Measurements from ENCODE around the gene ZNF609.
"Not testable (repeated sequence)": the region's sequence is repeated elsewhere in the genome, so short reads cannot be mapped to it uniquely, and the experiment has no call there.

ZNF609 gene

GRCh38 chr15:64630396-64631107, 170.2 kb downstream of the ZNF609 start:
- no peak for DNase-seq

DNA sequence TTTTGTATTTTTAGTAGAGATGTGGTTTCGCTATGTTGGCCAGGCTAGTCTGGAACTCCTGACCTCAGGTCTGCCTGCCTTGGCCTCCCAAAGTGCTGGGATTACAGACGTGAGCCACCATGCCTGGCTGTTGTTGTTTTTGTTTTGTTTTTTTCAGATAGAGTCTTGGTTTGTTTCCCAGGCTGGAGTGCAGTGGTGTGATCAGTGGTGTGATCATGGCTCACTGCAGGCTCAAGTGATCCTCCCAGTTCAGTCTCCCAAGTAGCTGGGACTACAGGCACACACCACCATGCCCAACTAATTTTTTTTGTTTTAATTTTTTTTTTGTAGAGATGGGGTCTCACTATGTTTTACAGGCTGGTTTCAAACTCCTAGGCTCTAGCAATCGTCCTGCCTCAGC, 172.3 kb downstream of the ZNF609 start:
- DNase-seq = not testable (repeated sequence)

GRCh38 chr15:64633332-64633731, 173.0 kb downstream of the ZNF609 start:
- no peak for DNase-seq

DNA sequence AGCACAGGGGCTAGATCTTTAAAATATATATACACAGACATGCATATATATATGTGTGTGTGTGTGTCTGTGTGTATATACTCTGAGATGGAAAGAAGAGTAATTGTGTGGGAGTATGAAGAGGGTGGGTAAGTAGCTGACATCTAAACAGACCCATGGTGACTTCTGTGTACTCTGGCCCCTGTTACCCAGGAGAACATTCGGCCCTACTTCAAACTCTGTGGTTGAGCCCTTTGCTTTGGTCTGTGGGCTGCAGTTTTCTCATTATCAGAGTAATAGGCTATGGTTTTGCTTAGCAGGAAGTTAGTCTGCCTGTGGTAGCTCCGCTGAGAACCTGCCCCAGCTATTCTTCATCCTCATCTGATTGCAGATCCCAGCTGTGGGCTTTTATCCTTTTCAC, 173.6 kb downstream of the ZNF609 start:
- DNase-seq = peak; percentile 66

DNA sequence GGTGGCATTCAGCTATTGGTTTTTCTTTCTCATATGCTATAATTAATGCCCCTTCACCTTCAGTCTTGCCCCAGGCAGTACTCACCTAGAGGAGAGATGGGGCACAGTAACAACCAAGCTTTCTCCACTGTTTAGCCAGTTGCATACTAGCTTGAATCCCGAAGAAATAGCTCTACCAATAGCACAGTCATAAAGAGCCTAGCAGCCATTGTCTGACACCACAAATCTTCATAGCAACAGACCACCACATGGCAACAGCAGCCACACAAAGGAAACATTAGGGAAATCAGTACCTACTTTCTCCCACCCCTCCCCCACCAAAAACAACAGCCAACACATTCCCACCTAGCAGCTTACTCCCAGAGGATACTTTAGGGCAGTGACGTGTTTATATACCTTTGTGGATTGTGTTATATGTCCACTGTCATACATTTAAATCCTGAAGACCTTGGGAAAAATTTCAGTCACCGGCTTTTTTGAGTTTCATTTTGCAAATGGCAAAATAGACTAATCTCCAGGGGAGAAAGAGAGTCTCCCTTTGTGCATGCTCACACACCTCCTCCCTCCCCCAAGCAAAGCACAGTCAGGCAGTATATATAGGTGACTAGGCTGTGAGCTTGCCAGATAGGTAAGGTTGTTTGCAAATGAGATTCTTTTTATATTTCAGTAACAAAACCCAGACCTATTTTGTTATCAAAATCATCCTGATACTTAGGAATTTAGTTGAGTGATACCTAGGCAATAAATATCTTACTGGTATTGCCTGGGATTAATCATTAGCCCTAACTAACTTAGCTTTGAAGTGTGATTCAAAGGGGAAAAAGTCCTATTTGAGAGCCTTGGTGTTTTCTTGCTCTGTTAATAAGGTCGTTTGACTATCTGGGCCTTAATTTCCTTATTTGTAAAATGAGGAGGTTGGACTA, 174.5 kb downstream of the ZNF609 start:
- peak; percentile 47 for DNase-seq

DNA sequence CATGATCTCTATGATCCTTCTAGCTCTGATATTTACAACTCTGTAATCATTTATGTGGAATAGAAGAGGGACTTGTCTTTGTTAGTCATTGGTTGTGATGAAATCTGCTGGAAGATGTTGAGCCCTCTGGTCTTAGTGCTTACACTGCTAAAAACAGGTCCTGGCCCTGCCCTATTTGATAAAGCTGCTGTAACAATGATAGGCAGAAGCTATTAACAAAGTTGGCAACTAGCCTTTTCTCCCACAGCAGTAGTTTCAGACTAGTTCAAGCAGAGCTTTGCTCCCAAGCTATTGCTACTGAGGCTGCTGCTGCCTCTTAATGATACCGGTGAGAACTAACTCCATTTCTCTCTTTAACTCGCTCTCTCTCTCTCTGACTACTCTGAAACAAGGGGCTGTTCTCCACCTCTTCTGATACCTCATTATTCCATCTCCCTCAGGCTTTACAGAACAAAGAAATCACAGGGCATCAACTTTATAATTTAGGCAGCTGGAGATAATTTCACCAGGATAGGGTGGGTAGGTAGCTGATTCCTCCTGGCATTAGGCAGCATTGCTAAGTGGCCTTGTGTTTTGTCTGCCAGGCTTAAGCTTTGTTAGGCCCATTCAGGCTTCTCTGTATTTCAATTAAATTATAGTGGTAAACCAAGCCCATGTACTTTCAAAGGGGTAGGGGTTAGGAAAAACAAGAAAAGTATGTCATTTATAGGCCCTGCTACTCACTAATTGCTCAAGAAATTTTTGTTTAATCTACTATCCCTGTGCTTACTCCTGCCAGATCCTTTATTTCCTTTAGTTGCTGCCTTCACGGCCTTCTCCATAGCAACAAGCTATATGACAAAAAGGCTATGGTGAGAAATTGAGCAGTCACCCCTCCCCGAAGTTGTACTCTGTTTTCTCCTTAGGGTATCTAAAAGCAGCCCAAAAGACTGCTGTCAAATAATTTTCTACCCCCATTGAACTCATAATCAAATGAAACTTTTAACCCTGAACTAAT, 175.4 kb downstream of the ZNF609 start:
- DNase-seq = no peak

- no peak for DNase-seq
Measured at GRCh38 chr15:64636556-64636955, 176.2 kb downstream of the ZNF609 start.

- no peak for DNase-seq
Measured at GRCh38 chr15:64637412-64637811, 177.0 kb downstream of the ZNF609 start.

GRCh38 chr15:64639744-64640143, 179.4 kb downstream of the ZNF609 start:
- DNase-seq = not testable (repeated sequence)

DNA sequence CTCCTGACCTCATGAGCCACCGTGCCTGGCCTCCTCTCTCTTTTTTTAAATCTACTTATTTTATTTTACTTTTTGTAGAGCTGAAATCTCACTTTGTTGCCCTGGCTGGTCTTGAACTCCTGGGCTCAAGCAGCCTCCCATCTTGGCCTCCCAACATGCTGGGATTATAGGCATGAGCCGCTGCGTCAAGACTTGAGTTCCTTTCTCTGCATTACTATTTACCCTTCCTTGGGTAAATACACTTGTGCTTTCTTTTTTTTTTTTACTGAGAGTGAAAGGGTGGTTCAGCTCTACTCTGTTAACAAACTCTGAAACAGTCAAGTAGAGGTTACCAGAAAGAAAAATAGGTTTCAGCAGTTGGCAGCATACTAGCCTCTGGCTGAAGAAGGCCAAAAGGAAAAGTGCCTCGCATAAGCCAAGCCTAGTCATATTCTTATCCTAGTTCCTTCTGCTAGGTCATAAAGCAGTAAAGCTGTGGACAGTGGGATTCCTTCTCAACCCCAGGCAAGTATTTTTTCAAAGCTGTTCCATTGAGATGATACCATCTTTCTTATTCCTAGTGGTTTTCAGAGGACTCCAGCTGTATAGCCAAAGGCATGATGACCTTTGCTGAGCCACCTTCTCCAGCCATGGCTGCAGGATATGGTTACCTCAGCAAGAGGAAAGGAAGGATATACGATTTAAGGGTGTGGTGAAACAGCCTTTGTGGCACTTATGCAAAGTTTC, 179.9 kb downstream of the ZNF609 start:
- DNase-seq = no peak

- DNase-seq = no peak
Measured at GRCh38 chr15:64642875-64643274, 182.5 kb downstream of the ZNF609 start.

- DNase-seq = no peak
Measured at GRCh38 chr15:64643685-64644084, 183.3 kb downstream of the ZNF609 start.

GRCh38 chr15:64644811-64645210, 184.4 kb downstream of the ZNF609 start:
- not testable (repeated sequence) for DNase-seq

- DNase-seq = no peak
Measured at GRCh38 chr15:64645995-64646394, 185.6 kb downstream of the ZNF609 start.

DNA sequence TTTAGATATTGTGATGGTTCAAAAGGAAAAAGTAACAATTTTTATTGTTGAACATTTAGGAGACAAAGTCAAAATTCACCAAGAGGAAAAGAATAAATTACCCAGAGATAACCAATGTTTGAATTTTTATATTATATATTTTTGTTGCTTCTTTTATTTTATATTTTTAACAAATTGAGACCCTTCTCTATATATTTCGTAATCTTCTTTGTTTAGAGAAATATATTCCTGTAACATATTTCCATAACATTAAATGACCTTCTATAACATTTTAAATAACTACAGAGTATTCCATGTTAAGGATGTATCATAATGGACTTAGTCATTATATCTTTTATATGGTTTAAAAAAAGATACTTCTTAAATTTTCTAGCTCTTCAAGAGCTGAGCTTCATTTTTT, 187.0 kb downstream of the ZNF609 start:
- DNase-seq = no peak

- DNase-seq = no peak
Measured at GRCh38 chr15:64650552-64650951, 190.2 kb downstream of the ZNF609 start.

- DNase-seq = peak; percentile 63
Measured at GRCh38 chr15:64651601-64652191, 191.3 kb downstream of the ZNF609 start.

DNA sequence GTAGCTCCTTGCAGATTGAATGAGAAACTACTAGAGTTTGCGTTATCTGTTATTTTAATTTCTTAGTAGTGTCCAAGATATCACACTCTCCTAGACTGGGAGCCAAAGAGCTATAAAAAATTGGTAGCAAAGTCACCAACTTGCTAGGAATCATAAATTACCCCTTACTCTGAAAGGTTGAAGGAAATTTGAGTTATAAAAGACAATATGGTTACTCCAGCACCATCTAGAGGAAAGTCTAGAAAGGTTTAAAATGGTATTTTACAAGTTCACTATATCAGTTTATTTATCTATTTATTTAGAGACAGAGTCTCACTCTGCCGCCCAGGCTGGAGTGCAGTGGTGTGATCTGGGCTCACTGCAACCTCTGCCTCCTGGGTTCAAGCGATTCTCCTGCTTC, 193.4 kb downstream of the ZNF609 start:
- peak; percentile 26 for DNase-seq

DNA sequence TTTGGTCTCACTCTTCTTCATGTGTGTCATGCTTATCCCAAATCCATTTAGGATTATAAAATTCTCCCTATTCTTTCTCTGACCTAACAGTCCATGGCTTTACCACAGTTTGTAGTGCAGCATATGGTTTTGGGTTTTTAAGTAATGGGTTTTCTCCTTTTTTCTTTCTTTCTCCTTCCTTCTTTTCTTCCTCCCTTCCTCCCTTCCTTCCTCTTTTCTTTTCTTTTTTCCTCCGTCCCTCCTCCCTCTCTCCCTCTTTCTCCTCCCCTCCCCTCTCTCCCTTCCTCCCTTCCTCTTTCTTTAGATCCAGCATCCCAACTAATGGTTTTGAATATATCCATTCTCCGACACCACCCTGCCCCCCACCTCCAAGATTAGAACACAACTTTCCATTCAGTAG, 196.1 kb downstream of the ZNF609 start:
- no peak for DNase-seq

DNA sequence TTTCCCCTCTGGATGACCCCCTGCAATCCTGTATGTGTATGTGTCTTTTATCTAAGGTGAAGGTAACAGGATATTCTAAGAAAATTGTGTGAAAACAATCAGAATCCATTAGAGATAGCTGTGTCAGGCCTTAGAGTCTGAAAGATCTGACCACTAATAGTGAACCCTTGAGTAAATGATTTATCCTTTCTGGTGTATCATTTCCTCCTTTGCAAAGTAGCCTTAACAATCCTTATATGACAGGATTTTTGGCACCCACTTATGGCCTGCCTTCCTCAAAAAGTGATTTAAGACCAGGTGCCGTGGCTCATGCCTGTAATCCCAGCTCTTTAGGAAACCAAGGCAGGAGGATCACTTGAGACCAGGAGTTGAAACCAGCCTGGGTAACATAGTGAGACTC, 204.8 kb downstream of the ZNF609 start:
- no peak for DNase-seq

- no peak for DNase-seq
Measured at GRCh38 chr15:64667736-64668161, 207.4 kb downstream of the ZNF609 start.

DNA sequence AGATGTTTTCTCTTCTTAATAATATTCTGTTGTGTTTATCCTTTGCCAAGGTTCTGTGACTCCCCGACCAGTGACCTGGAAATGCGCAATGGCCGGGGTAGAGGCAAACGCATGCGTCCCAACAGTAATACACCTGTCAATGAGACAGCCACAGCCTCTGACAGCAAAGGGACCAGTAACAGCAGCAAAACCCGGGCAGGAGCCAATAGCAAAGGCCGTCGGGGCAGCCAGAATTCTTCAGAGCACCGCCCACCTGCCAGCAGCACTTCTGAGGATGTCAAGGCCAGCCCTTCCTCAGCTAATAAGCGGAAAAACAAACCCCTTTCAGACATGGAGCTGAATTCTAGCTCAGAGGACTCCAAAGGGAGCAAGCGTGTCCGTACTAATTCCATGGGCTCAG, 213.5 kb downstream of the ZNF609 start:
- DNase-seq = no peak

Data from CD4-positive, alpha-beta T cell treated with Interleukin-10 for 1 hour (primary cell).